Measurements from ENCODE around the gene SLC40A1. TPM values are rescaled to one million over a fixed set of nuclear protein-coding genes. Genes with fewer than 3 reads are reported as not detected.

SLC40A1 gene
- total RNA-seq, 1 experiment from 2014 or later, result not detected

- no CpG with 5 or more reads among the region's 1 CpG for WGBS (ENCODE audit: extremely low coverage, insufficient read length, low lambda C conversion rate)
Measured at GRCh38 chr2:189609853-189610252, 29.3 kb upstream of the SLC40A1 start.

More at GRCh38 chr2:189609853-189610252, 29.3 kb upstream of the SLC40A1 start:
- H2BK20ac ChIP-seq (ENCODE audit: low read depth, low read length, poor library complexity, severe bottlenecking), result no peak overlapping the region
- no peak overlapping the region for H2BK5ac ChIP-seq (ENCODE audit: insufficient read length, low read length)
- no peak overlapping the region for H4K5ac ChIP-seq (ENCODE audit: insufficient read length, low read depth, low read length)
- H2AK5ac ChIP-seq (ENCODE audit: insufficient read length, low read length), result no peak overlapping the region
- Mint-ChIP-seq H3K27ac (no peak overlapping the region), H3K4me1 (no peaks in the 10 kb centered on the region), H3K4me3 (no peak overlapping the region), H3K9me3 (no peaks in the 10 kb centered on the region), H3K27me3 (ENCODE audit: low read depth) (no peaks in the 10 kb centered on the region; the same call in 1 of the 2 replicates), H3K36me3 (ENCODE audit: insufficient read depth in 1 of 3, low read depth in 3 of 3) (no peaks in the 10 kb centered on the region)
- no peak overlapping the region for H2BK12ac ChIP-seq (ENCODE audit: insufficient read length, low read depth, low read length)
- H3K18ac ChIP-seq (ENCODE audit: insufficient read length, low read depth, low read length), result no peak overlapping the region
- H2BK120ac ChIP-seq (ENCODE audit: low read depth, low read length, poor library complexity, severe bottlenecking), result no peak overlapping the region
- H3K14ac ChIP-seq (ENCODE audit: insufficient read depth, low read length), result no peak overlapping the region
- H3T11ph ChIP-seq (ENCODE audit: low read length), result no peak overlapping the region
- H4K8ac ChIP-seq (replicated peaks; ENCODE audit: insufficient read length, low read depth, low read length), result no peak overlapping the region
- DNase-seq, result no peak
- no peaks in the 10 kb centered on the region for H4K20me1 ChIP-seq (ENCODE audit: control insufficient read depth, insufficient read depth, insufficient read length)
- no peaks in the 10 kb centered on the region for H3K23me2 ChIP-seq (ENCODE audit: insufficient read length, low read depth, low read length, poor library complexity, severe bottlenecking)
- H3K79me1 ChIP-seq (ENCODE audit: insufficient read depth, low read depth, low read length, poor library complexity, severe bottlenecking), result no peaks in the 10 kb centered on the region
- no peak overlapping the region for H3K4ac ChIP-seq (ENCODE audit: low read depth, low read length)
- H3K4me2 ChIP-seq (ENCODE audit: insufficient read depth, insufficient read length, low read length), result no peak overlapping the region
- H3K27me3 ChIP-seq (ENCODE audit: insufficient read depth, low read length), result no peaks in the 10 kb centered on the region
- no peak overlapping the region for H2BK15ac ChIP-seq (ENCODE audit: low read depth, low read length)
- H3K23ac ChIP-seq (ENCODE audit: insufficient read length, low read depth, low read length), result no peak overlapping the region
- no peak overlapping the region for H3K56ac ChIP-seq (ENCODE audit: insufficient read length, low read depth, low read length)
- no peak overlapping the region for H3K27ac ChIP-seq (ENCODE audit: insufficient read length, low read depth, low read length)
- TF ChIP-seq, protein P1, sequence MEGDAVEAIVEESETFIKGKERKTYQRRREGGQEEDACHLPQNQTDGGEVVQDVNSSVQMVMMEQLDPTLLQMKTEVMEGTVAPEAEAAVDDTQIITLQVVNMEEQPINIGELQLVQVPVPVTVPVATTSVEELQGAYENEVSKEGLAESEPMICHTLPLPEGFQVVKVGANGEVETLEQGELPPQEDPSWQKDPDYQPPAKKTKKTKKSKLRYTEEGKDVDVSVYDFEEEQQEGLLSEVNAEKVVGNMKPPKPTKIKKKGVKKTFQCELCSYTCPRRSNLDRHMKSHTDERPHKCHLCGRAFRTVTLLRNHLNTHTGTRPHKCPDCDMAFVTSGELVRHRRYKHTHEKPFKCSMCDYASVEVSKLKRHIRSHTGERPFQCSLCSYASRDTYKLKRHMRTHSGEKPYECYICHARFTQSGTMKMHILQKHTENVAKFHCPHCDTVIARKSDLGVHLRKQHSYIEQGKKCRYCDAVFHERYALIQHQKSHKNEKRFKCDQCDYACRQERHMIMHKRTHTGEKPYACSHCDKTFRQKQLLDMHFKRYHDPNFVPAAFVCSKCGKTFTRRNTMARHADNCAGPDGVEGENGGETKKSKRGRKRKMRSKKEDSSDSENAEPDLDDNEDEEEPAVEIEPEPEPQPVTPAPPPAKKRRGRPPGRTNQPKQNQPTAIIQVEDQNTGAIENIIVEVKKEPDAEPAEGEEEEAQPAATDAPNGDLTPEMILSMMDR (conservative IDR thresholded peaks at IDR 0.05), result no peak
- H3K4me1 ChIP-seq (ENCODE audit: insufficient read depth, low read length), result no peaks in the 10 kb centered on the region
- H2AFZ ChIP-seq (ENCODE audit: low read length), result no peak overlapping the region
- H3K9ac ChIP-seq (ENCODE audit: extremely low read depth, insufficient read length, low read length), result no peak overlapping the region
- no peaks in the 10 kb centered on the region for H3K9me3 ChIP-seq (ENCODE audit: control insufficient read depth, low read depth, low read length)
- no peak overlapping the region for H4K91ac ChIP-seq (ENCODE audit: insufficient read length, low read depth, low read length)
- no peaks in the 10 kb centered on the region for H3K79me2 ChIP-seq (ENCODE audit: insufficient read depth, low read length)
